Fibroblast of lung (primary cell): Measurements from ENCODE around the gene SPTBN5.

Experiments
- EZH2 ChIP-seq: IDR thresholded peaks from 2 replicates; pipeline ENCODE4 v1.5.1; 2012; ENCODE audit warnings: low read length, control low read depth, mild to moderate bottlenecking; ENCODE audit errors: missing control alignments
- TF ChIP-seq, protein P1 (sequence below), 2 donors: IDR thresholded peaks in 1 of 2; conservative IDR thresholded peaks in 1 of 2; 1 replicate in 1 of 2; 2 replicates in 1 of 2; pipeline ENCODE4 v1.5.1; 2011 to 2012; ENCODE audit warnings: low read length in 2 of 2, control low read depth in 1 of 2, inconsistent platforms in 1 of 2, low read depth in 1 of 2, mild to moderate bottlenecking in 1 of 2

GRCh38 chr15:41942886-41943285 lies 49.0 kb upstream of the SPTBN5 start:
- TF ChIP-seq EZH2 = no peak
- TF ChIP-seq, protein P1, sequence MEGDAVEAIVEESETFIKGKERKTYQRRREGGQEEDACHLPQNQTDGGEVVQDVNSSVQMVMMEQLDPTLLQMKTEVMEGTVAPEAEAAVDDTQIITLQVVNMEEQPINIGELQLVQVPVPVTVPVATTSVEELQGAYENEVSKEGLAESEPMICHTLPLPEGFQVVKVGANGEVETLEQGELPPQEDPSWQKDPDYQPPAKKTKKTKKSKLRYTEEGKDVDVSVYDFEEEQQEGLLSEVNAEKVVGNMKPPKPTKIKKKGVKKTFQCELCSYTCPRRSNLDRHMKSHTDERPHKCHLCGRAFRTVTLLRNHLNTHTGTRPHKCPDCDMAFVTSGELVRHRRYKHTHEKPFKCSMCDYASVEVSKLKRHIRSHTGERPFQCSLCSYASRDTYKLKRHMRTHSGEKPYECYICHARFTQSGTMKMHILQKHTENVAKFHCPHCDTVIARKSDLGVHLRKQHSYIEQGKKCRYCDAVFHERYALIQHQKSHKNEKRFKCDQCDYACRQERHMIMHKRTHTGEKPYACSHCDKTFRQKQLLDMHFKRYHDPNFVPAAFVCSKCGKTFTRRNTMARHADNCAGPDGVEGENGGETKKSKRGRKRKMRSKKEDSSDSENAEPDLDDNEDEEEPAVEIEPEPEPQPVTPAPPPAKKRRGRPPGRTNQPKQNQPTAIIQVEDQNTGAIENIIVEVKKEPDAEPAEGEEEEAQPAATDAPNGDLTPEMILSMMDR (conservative IDR thresholded peaks at IDR 0.05 in 1 of 2, IDR thresholded peaks at IDR 0.05 in 1 of 2; ENCODE audit: low read depth in 1 of 2, low read length in 2 of 2) = no peak
